NOMO-1 treated with dmso at 0.1 percent for 144 hours (cell line): ENCODE results near the gene ERICH2.
"Not testable (repeated sequence)": the region's sequence is repeated elsewhere in the genome, so short reads cannot be mapped to it uniquely, and the experiment has no call there.

Experiments used
- DNase-seq: peaks from one replicate; lab custom pipeline; 2025; ENCODE audit not compliant: unreplicated experiment; lab: John Stamatoyannopoulos, UW

ERICH2 gene, protein sequence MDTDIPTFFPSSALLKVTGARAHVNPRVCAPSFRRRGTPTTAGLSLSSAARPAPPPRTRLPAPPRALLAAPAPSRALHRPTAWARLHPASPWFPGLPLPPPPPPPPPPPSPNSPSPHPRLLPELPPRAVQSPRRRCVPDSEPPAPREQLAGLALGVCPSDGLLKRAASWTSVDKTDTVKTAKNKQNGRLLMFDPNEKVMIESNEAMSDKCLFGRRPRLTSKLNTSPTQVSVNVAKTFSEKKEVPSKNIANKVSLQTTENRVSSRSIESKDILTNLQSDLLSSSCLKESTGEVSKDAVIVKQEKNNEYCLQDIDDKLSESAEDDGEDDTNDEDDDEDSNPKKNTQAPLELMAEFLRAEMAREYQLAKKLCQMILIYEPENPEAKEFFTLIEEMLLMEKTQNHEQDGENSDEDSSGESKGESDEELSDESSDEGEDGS

GRCh38 chr2:170770008-170770605 is at the start of gene ERICH2:
ERICH2 (plus strand) TSS chr2:170770378; CDS start chr2:170770682, 304 bp downstream.
- DNase-seq = peak; percentile 60

- DNase-seq = no peak
Measured at GRCh38 chr2:170721678-170722077, 48.5 kb upstream of the ERICH2 start.

GRCh38 chr2:170722301-170722700 is 47.9 kb upstream of the ERICH2 start:
- DNase-seq = no peak

DNA sequence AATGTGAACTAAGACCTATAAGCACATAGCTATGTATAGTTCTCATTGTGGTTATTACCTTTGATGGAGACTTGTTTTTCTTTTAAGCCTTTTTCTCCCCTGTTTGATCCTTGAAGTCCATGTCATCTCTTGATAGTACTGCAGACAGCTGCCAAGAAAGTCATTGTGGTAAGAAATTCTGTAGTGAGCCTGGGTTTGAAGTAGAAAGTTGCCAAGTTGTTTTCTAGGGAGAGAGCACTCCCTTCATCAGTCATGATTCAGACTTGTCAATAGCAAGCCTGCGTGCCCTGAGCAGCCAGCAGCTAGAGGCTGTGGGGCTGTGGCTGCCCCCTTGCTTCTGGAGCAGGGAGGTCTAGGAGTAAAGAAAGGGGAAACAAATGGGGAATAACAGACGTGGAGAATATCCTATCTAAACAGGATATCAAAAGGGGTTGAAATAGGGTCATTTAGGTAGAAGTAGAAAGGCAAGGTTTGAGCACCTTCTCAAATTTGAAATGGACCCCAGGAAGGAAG is 46.7 kb upstream of the ERICH2 start:
- DNase-seq = no peak

- no peak for DNase-seq
Measured at GRCh38 chr2:170733798-170734600, 36.2 kb upstream of the ERICH2 start.

DNA sequence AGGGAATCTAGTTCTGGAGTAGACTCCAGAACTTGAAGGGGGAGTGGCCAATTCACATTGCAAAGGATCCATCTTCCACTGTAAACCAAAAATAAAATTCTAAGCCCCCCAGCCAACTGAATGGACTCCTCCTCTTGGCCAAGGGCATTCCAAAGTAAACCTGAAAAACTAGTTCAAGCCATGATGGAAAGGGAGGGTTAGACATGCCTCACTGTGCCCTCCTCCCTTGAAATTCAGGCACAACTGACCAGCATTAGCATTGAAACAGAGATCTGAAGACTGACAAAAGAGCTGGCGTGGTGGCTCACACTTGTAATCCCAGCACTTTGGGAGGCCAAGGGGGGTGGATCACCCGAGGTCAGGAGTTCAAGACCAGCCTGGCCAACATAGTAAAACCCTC is 35.6 kb upstream of the ERICH2 start:
- not testable (repeated sequence) for DNase-seq

GRCh38 chr2:170736628-170737027 is 33.5 kb upstream of the ERICH2 start:
- peak; percentile 70 for DNase-seq

GRCh38 chr2:170737406-170737805 is 32.8 kb upstream of the ERICH2 start:
- DNase-seq = no peak

DNA sequence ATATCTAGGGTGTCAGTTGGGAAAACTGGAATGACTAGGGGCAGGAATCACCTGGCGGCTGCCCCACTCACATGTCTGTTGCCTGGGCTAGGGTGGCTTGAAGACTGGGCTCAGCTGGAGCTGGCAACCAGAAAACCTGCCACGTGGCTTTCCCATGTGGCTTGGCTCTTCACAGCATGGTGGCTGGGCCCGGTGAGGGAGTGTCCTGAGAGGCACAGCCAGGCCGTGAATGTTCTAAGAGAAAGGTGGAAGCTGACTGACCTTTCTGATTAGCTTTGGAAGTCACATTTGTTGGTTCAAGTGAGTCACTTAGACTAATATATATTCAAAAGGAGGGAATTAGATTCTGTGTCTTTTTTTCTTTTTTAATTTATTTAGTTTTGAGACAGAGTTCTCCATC is 32.4 kb upstream of the ERICH2 start:
- no peak for DNase-seq

- DNase-seq = no peak
Measured at GRCh38 chr2:170739048-170739447, 31.1 kb upstream of the ERICH2 start.

DNA sequence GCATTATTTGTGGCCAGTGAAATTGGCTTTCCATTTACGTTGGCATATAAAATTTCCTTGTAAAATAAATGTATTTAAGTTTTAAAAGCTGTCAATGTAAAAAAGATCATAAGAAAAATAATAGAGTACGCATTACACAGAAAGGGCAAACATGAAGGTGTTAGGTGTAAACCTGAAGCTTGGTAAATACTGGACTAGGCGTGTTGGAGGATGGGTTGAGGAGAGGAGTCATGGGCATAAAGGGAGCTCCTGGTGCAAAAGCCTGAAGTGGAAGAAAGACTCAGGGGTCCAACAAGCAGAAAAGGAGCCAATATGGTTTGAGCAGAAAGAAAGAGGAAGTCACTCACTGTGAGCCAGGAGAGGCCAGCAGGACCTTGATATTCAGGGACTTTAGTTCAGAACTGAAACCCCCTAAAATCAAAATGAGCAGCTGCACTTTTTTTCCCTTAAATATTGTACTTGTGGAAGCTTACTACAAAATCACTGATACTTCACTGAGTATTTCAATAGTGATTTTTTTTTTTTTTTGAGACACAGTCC is 30.6 kb upstream of the ERICH2 start:
- DNase-seq = peak; percentile 9

- DNase-seq = no peak
Measured at GRCh38 chr2:170740660-170741059, 29.5 kb upstream of the ERICH2 start.

- DNase-seq = no peak
Measured at GRCh38 chr2:170742000-170742399, 28.2 kb upstream of the ERICH2 start.

GRCh38 chr2:170742896-170743529 is 27.2 kb upstream of the ERICH2 start:
- DNase-seq = no peak

GRCh38 chr2:170743530-170744239 is 26.5 kb upstream of the ERICH2 start:
- no peak for DNase-seq

DNA sequence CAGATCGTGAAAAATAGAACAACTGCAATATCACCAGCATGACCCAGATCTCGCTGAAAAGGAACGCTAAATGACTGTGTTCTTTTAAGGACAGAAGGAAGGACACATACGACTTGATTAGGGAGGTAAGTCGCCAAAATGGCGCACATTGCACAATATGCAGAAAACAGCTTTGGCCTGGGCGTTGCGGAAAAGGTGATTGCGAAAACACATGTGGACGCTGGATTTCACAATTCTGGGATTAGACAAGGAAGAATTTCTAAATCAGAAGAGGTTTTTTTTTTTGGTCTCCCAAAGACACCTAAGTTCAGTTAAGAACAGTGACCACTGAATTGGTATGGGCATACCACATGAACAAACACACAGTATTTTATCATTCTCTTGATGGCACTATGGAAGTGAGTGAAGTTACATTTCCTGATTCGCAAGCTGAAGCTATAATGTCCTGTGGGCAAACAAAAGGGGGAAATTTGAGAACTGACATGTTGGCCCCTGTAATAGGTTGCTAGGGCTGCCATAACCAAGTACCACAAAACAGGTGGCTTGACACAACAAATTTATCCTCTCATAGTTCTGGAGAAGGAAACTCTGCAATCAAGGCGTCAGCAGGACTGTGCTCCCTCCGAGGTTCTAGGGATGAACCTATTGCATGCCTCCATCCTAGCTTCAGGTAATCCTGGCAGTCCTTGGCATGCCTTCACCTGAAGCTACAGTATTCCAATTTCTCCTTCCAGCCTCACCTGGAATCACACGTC is 25.8 kb upstream of the ERICH2 start:
- DNase-seq = peak; percentile 55

DNA sequence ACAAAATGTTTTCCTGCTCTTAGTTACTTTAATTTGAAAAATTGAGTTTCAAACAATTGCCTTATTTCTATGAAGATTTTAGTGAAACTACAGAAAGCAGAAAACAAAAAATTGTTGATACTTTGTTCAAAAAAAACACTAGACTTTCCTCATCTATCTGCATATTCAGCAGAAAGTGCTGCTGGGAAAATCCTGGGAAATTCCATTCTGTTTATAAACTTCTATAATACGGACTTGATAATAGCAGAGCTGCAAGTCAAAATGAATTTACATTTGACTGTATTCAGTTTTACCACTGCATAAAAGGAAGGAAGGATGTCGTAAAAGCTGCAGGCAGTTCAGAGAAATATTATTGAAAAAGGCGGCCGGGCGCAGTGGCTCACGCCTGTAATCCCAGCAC is 24.9 kb upstream of the ERICH2 start:
- DNase-seq = peak; percentile 23

DNA sequence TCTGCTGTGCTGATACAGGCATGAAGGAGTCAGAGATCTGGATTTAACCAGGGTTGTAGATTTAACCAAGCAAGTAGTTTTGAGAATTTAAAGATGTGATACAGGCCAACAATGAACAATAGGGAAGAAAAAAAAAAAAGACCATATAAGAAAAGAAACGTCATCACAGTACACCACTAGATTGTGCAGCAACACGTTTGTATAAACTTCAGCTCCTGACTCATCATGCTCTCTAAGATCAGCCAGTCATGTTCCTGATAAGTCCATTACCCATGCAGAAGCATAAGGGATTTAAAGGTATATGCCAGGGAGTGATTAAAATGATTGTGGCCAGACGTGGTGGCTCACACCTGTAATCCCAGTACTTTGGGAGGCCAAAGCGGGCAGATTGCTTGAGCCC is 22.3 kb upstream of the ERICH2 start:
- DNase-seq = no peak

GRCh38 chr2:170751555-170751954 is 18.6 kb upstream of the ERICH2 start:
- not testable (repeated sequence) for DNase-seq
